ENCODE data around the gene PPP4R2. TPM values are rescaled to one million over a fixed set of nuclear protein-coding genes. Genes with fewer than 3 reads are reported as not detected.

PPP4R2 gene
- total and polyA plus RNA-seq, 3 donors from 2014 or later, result 38.1 to 68.2 (median 67.7) TPM

GRCh38 chr3:72985576-72985975 is 11.0 kb upstream of the PPP4R2 start:
- intact Hi-C loops (cut with DNase I; ENCODE audit: low total_unique reads), result no loop called here
- Histone ChIP-seq H3K27me3 (no peaks in the 10 kb centered on the region), H3K9me3 (no peaks in the 10 kb centered on the region), H3K36me3 (ENCODE audit: low read depth, missing control alignments) (no peaks in the 10 kb centered on the region), H3K4me1 (no peaks in the 10 kb centered on the region), H3K27ac (no peak overlapping the region), H3K4me3 (no peak overlapping the region)
- DNase-seq, result no peak
- 87 to 88% methylated on average over 1 of the region's 1 CpG for WGBS, 2 donors
- TF ChIP-seq POLR2A (IDR thresholded peaks at IDR 0.05) (no peak), CTCF (IDR thresholded peaks at IDR 0.05) (no peak)

GRCh38 chr3:72990701-72991395 is 5.8 kb upstream of the PPP4R2 start:
- Histone ChIP-seq H3K4me3 (no peak overlapping the region), H3K4me1 (no peaks in the 10 kb centered on the region), H3K27ac (no peak overlapping the region), H3K36me3 (ENCODE audit: low read depth, missing control alignments) (no peaks in the 10 kb centered on the region), H3K9me3 (no peaks in the 10 kb centered on the region), H3K27me3 (no peaks in the 10 kb centered on the region)
- 93 to 98% methylated on average over 5 of the region's 5 CpGs for WGBS, 2 donors
- intact Hi-C loops (cut with DNase I; ENCODE audit: low total_unique reads), result no loop called here
- TF ChIP-seq POLR2A (IDR thresholded peaks at IDR 0.05), result no peak
- TF ChIP-seq CTCF (IDR thresholded peaks at IDR 0.05), result no peak
- no peak for DNase-seq

- DNase-seq, result no peak
- Histone ChIP-seq H3K27ac (no peak overlapping the region), H3K36me3 (ENCODE audit: low read depth, missing control alignments) (no peaks in the 10 kb centered on the region), H3K4me3 (no peak overlapping the region), H3K4me1 (no peaks in the 10 kb centered on the region), H3K27me3 (no peaks in the 10 kb centered on the region), H3K9me3 (no peaks in the 10 kb centered on the region)
- TF ChIP-seq CTCF (IDR thresholded peaks at IDR 0.05), result no peak
- TF ChIP-seq POLR2A (IDR thresholded peaks at IDR 0.05), result no peak
- intact Hi-C loops (cut with DNase I; ENCODE audit: low total_unique reads), result no loop called here
- WGBS, 2 donors, result 79 to 100% methylated on average over 2 of the region's 2 CpGs
These were observed 5.1 kb upstream of the PPP4R2 start for GRCh38 chr3:72991522-72991921.

- Histone ChIP-seq H3K9me3 (no peaks in the 10 kb centered on the region), H3K4me3 (no peak overlapping the region), H3K27ac (no peak overlapping the region), H3K4me1 (peaks cover 6% of the 10 kb centered on the region), H3K27me3 (no peaks in the 10 kb centered on the region), H3K36me3 (ENCODE audit: low read depth, missing control alignments) (no peaks in the 10 kb centered on the region)
- no peak for DNase-seq
- TF ChIP-seq CTCF (IDR thresholded peaks at IDR 0.05) (no peak), POLR2A (IDR thresholded peaks at IDR 0.05) (no peak)
- WGBS, 2 donors, result 75 to 88% methylated on average over 6 of the region's 6 CpGs
- intact Hi-C loops (cut with DNase I; ENCODE audit: low total_unique reads), result no loop called here
These were observed 3.2 kb upstream of the PPP4R2 start for GRCh38 chr3:72993391-72993790.

- Histone ChIP-seq H3K9me3 (no peaks in the 10 kb centered on the region), H3K27me3 (no peaks in the 10 kb centered on the region), H3K4me1 (peaks cover 26% of the 10 kb centered on the region), H3K36me3 (ENCODE audit: low read depth, missing control alignments) (no peaks in the 10 kb centered on the region), H3K27ac (peak overlapping the region in 1 of 2 donors; percentile 99), H3K4me3 (peak overlapping the region in 1 of 2 donors; percentile 99)
- DNase-seq, result no peak
- intact Hi-C loops (cut with DNase I; ENCODE audit: low total_unique reads), result no loop called here
- 62 to 76% methylated on average over 10 of the region's 10 CpGs for WGBS, 2 donors
- TF ChIP-seq POLR2A (IDR thresholded peaks at IDR 0.05) (no peak), CTCF (IDR thresholded peaks at IDR 0.05) (no peak)
These were observed 1.3 kb upstream of the PPP4R2 start for GRCh38 chr3:72995337-72995736.
